Panc1 (cell line): Measurements from ENCODE around the gene ITPRID2. TPM values are rescaled to one million over a fixed set of nuclear protein-coding genes. Genes with fewer than 3 reads are reported as not detected.

Experiments used
- ATAC-seq: fragments of 200-7000 bp; cut with Tn5 transposase; 2 replicates; pipeline ENCODE4 v1.9.1; 2020; ENCODE audit warnings: mild to moderate bottlenecking, moderate library complexity
- BruUV-seq: library from RNA; stranded (reverse); fragments of 400-500 nt; replicated peaks from 2 replicates; lab custom pipeline; 2021; lab: Mats Ljungman, UMichigan
- CTCF ChIA-PET: fragments of 300-600 bp; sonication (Branson Sonifier 250); formaldehyde crosslinking; loops from one replicate; lab custom pipeline; 2022; ENCODE audit warnings: antibody characterized with exemption; lab: Charles Lee
- POLR2A ChIA-PET: fragments of 300-600 bp; sonication (Branson Sonifier 250); formaldehyde crosslinking; loops from one replicate; lab custom pipeline; 2022; ENCODE audit warnings: antibody characterized with exemption; lab: Charles Lee
- DNase-seq: peaks from one replicate; pipeline ENCODE4 v3.0.0-alpha.2; 2010; ENCODE audit warnings: low read depth, low spot score
- H3K27ac ChIP-seq: 2 replicates; pipeline ENCODE4 v1.5.1; 2011; ENCODE audit warnings: mild to moderate bottlenecking, low read length, inconsistent platforms
- H3K27me3 ChIP-seq: fragments of 200-500 bp; sonication (Bioruptor generic); 2 replicates; pipeline ENCODE4 v1.6.0; 2014; ENCODE audit warnings: low read length, inconsistent platforms; ENCODE audit not compliant: control insufficient read depth, insufficient read depth
- H3K36me3 ChIP-seq: fragments of 200-500 bp; sonication (Bioruptor generic); 2 replicates; pipeline ENCODE4 v1.5.1; 2014; ENCODE audit warnings: inconsistent platforms, mild to moderate bottlenecking, low read length, moderate library complexity; ENCODE audit not compliant: control insufficient read depth, insufficient read depth
- H3K4me1 ChIP-seq: 2 replicates; pipeline ENCODE4 v1.5.1; 2011; ENCODE audit warnings: inconsistent platforms, mild to moderate bottlenecking, low read length, moderate library complexity; ENCODE audit not compliant: control insufficient read depth, insufficient read depth
- H3K4me3 ChIP-seq, 2 experiments: 2 replicates each; pipeline ENCODE4 v1.5.1; 2011 to 2012; ENCODE audit warnings: low read depth in 2 of 2, low read length in 2 of 2, mild to moderate bottlenecking in 2 of 2, inconsistent platforms in 1 of 2, moderate library complexity in 1 of 2
- H3K9me3 ChIP-seq: fragments of 200-500 bp; sonication (Bioruptor generic); 2 replicates; pipeline ENCODE4 v1.5.1; 2014; ENCODE audit warnings: low read depth, mild to moderate bottlenecking, inconsistent platforms, low read length, moderate library complexity; ENCODE audit not compliant: control insufficient read depth, insufficient read depth
- POLR2AphosphoS5 ChIP-seq: IDR thresholded peaks from 2 replicates; pipeline ENCODE4 v1.6.1; 2012; ENCODE audit warnings: mild to moderate bottlenecking, low read depth, low read length, moderate library complexity
- SIN3A ChIP-seq: IDR thresholded peaks from 2 replicates; pipeline ENCODE4 v1.6.1; 2012; ENCODE audit warnings: low read depth, mild to moderate bottlenecking, low read length, moderate library complexity, borderline replicate concordance; ENCODE audit not compliant: insufficient read depth
- TCF7L2 ChIP-seq: IDR thresholded peaks from 2 replicates; pipeline ENCODE4 v1.6.1; 2011; ENCODE audit warnings: mild to moderate bottlenecking, low read depth, low read length, inconsistent platforms
- in situ Hi-C: cut with HindIII; loops from 2 replicates; pipeline ENCODE4 v1.10.0; 2016; ENCODE audit warnings: low sequenced_read_pairs, low pct_unique_long_range_greater_than_20kb
- intact Hi-C: fragments of 100-400 bp; cut with micrococcal nuclease; formaldehyde crosslinking; loops from one replicate; pipeline ENCODE4 v1.10.0; 2022; ENCODE audit not compliant: unreplicated experiment
- total RNA-seq: library from RNA; stranded (reverse); gene quantifications from one replicate; pipeline ENCODE4 v1.2.1, GENCODE V29; 2021; ENCODE audit not compliant: unreplicated experiment
- TF ChIP-seq, protein P1 (sequence below), 2 experiments: IDR thresholded peaks; 2 replicates each; pipeline ENCODE4 v1.6.1; 2011 to 2012; ENCODE audit warnings: low read depth in 2 of 2, control low read depth in 1 of 2, low read length in 1 of 2, mild to moderate bottlenecking in 1 of 2, moderate library complexity in 1 of 2; ENCODE audit not compliant: insufficient read depth in 1 of 2
- TF ChIP-seq, protein P2 (sequence below): fragments of 450-650 bp; IDR thresholded peaks from 2 replicates; pipeline ENCODE4 v1.5.1; 2017; ENCODE audit warnings: mild to moderate bottlenecking

ITPRID2 gene
- total RNA-seq, 1 experiment from 2014 or later = 261 TPM

DNA sequence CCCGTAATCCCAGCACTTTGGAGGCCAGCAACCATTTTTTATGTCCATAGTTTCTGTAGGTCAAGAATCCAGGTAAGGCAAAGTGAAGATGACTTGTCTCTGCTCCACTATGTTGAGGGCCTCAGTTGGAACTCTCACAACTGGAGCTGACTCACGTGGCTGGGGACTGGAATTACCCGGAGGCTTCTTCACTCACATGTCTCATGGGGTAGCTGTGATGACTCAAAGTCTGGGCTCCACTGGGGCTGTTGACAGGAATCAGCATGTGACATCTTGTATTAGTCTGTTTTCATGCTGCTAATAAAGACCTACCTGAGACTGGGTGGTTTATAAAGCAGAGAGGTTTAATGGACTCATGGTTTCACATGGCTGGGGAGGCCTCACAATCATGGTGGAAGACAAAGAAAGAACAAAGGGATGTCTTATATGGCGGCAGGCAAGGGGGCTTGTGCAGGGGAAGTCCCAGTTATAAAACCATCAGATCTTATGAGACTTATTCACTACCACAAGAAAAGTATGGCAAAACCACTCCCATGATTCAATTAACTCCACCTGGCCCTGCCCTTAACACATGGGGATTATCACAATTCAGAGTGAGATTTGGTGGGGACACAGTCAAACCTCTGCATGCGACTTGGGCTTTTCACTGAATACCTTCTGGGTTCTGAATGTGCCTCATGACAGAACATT is 86.3 kb downstream of the ITPRID2 start:
- ChIA-PET CTCF (no interaction called here), POLR2A (no interaction called here)
- intact Hi-C loops = no loop called here
- H3K4me1 ChIP-seq = no peaks in the 10 kb centered on the region
- in situ Hi-C loops = no loop called here
- TF ChIP-seq, protein P1, sequence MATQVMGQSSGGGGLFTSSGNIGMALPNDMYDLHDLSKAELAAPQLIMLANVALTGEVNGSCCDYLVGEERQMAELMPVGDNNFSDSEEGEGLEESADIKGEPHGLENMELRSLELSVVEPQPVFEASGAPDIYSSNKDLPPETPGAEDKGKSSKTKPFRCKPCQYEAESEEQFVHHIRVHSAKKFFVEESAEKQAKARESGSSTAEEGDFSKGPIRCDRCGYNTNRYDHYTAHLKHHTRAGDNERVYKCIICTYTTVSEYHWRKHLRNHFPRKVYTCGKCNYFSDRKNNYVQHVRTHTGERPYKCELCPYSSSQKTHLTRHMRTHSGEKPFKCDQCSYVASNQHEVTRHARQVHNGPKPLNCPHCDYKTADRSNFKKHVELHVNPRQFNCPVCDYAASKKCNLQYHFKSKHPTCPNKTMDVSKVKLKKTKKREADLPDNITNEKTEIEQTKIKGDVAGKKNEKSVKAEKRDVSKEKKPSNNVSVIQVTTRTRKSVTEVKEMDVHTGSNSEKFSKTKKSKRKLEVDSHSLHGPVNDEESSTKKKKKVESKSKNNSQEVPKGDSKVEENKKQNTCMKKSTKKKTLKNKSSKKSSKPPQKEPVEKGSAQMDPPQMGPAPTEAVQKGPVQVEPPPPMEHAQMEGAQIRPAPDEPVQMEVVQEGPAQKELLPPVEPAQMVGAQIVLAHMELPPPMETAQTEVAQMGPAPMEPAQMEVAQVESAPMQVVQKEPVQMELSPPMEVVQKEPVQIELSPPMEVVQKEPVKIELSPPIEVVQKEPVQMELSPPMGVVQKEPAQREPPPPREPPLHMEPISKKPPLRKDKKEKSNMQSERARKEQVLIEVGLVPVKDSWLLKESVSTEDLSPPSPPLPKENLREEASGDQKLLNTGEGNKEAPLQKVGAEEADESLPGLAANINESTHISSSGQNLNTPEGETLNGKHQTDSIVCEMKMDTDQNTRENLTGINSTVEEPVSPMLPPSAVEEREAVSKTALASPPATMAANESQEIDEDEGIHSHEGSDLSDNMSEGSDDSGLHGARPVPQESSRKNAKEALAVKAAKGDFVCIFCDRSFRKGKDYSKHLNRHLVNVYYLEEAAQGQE (IDR thresholded peaks at IDR 0.05; ENCODE audit: insufficient read depth in 1 of 2, low read depth in 2 of 2, low read length in 1 of 2) = no peak
- TF ChIP-seq POLR2AphosphoS5 (no peak), TCF7L2 (no peak), SIN3A (no peak)
- TF ChIP-seq, protein P2, sequence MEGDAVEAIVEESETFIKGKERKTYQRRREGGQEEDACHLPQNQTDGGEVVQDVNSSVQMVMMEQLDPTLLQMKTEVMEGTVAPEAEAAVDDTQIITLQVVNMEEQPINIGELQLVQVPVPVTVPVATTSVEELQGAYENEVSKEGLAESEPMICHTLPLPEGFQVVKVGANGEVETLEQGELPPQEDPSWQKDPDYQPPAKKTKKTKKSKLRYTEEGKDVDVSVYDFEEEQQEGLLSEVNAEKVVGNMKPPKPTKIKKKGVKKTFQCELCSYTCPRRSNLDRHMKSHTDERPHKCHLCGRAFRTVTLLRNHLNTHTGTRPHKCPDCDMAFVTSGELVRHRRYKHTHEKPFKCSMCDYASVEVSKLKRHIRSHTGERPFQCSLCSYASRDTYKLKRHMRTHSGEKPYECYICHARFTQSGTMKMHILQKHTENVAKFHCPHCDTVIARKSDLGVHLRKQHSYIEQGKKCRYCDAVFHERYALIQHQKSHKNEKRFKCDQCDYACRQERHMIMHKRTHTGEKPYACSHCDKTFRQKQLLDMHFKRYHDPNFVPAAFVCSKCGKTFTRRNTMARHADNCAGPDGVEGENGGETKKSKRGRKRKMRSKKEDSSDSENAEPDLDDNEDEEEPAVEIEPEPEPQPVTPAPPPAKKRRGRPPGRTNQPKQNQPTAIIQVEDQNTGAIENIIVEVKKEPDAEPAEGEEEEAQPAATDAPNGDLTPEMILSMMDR = no peak
- ATAC-seq (no peak), DNase-seq (no peak)
- H3K27ac ChIP-seq = no peak overlapping the region
- no peaks in the 10 kb centered on the region for H3K27me3 ChIP-seq
- no peak overlapping the region for H3K4me3 ChIP-seq
- no peaks in the 10 kb centered on the region for H3K36me3 ChIP-seq
- no TSS peak for BruUV-seq
- no peaks in the 10 kb centered on the region for H3K9me3 ChIP-seq

DNA sequence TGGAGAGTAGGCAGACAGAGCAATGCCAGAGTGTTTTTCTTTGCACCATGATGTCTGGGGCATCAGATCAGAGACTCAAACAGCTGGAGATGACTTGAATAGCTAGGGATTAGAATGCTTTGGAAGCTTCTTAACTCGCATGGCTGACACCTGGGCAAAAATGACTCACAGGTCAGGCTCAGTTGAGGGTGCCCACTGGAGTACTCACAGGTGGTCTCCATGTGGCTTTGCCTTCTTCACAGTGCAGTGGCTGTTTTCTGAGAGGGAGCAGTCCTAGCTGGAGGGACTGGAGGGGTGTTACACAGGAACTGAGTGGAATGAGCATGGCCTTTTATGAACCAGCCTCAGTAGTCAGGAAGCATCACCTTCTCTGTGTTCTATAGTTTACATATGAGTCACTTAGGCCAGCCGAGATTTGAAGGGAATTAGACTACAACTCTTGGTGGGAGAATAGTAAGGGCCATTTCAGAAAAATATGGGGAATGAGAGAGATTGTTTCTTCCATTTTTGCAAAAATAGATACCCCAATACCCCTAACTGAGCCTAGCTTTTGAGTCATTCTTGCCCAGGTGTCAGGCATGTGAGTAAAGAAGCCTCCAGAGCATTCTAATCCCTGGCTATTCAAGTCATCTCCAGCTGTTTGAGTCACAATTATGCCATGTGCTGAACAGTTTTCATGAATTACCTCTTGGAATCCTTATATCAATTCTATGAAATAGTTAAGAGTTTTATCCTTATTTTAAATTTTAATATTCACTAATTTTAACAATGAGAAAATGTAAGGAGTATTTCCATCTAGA is 87.0 kb downstream of the ITPRID2 start:
- Histone ChIP-seq H3K4me1 (no peaks in the 10 kb centered on the region), H3K27ac (no peak overlapping the region), H3K4me3 (no peak overlapping the region), H3K27me3 (no peaks in the 10 kb centered on the region), H3K36me3 (no peaks in the 10 kb centered on the region), H3K9me3 (no peaks in the 10 kb centered on the region)
- no peak for DNase-seq
- no TSS peak for BruUV-seq
- TF ChIP-seq, protein P2 = no peak
- TF ChIP-seq, protein P1 (IDR thresholded peaks at IDR 0.05; ENCODE audit: insufficient read depth in 1 of 2, low read depth in 2 of 2, low read length in 1 of 2) = no peak
- TF ChIP-seq TCF7L2 = no peak
- no peak for TF ChIP-seq SIN3A
- no peak for TF ChIP-seq POLR2AphosphoS5
- ChIA-PET POLR2A (no interaction called here), CTCF (no interaction called here)
- intact Hi-C loops (no loop called here), in situ Hi-C loops (no loop called here)
- no peak for ATAC-seq
